NB4 (cell line): ENCODE measurements around the gene NSD1.

Experiments used
- CTCF ChIP-seq: IDR thresholded peaks from one replicate; pipeline ENCODE4 v1.5.1; 2012; ENCODE audit warnings: low read depth, low read length
- POLR2A ChIP-seq: IDR thresholded peaks from 2 replicates; pipeline ENCODE4 v1.6.1; 2011; ENCODE audit warnings: mild to moderate bottlenecking; ENCODE audit not compliant: insufficient read length; ENCODE audit errors: extremely low read depth

GRCh38 chr5:177230660-177231059, 97.1 kb downstream of the NSD1 start:
- TF ChIP-seq CTCF = no peak
- no peak for TF ChIP-seq POLR2A
